Hepatic stellate cell (primary cell): ENCODE measurements around the gene ARAP1.

Experiments
- DNase-seq: peaks from one replicate; pipeline ENCODE4 v3.0.0; 2011; ENCODE audit warnings: low spot score

Gene ARAP1

DNA sequence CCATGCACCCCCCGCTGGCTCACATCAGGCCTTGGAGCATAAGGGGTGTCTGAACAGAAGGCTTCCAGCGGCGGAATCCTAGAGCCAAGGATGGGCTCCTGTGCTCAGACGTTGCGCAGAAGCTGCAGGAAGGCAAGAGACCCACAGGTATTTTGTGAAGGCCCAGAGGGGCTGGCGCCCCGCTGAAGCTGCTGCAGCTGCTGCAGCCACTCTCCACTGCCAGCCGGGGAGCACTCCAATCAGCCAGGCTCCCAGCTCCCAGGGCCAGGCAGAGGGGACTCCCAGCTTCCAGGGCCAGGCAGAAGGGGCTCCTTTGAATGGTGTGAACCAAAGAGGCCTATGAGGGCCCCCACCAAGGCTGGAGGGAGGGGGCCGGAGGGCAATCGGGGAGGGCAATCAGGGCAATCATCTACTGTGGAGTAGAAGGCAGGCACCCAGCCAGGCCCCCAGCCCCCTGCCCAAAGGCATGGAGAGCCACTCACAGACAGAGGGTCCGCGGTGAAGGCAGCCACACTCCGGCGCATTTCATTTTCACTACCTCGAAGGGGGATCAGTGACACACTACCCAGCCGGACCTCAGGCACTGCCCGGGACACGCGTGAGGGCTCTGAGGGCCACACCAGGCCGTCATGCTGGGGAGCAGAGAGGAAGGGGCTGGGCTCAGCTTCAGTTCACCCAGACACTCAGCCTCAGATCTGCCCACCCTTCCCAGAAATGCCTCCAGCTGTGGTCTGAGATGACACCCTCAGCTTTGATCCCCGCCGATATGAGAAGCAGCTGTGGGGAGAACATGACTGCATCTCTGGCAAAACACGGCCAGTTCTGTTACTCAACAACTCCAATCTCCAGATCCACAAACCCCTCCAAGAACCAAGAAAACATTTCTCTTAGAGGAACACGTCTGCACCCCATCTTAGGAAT, 66.4 kb downstream of the ARAP1 start:
- no peak for DNase-seq

DNA sequence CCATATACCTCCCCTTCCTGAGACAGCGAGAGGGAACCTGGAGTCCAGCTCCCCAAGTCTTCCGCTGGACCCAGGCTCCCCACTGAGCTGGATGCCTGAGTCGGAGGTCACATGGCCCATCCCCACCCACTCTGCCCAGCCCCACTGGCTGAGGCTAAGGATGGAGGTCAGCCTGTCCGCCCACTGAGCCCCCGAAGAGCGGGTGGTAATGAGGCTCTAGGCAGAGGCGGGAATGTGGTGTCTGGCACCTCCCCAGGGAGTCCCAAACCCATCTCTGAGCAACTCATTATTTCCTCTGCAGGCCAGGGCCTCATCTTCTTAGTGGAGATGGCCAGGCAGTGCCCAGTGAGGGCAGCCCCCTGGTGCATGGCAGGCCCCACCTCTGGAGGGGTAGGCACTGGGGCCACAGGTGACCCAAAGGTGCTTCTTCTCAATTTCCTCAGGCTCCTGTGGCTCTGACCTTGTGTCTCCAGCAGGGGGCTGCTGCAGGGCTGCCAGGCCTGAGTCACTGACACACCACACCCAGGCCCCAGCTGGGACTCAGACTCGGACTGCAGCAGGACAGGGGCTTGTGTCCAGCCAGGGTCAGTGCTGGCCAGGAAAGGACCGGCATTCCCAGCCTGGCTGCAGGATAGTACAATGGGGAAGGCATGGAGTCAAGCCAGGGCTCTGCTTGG, 67.8 kb downstream of the ARAP1 start:
- DNase-seq: peak; percentile 96

DNA sequence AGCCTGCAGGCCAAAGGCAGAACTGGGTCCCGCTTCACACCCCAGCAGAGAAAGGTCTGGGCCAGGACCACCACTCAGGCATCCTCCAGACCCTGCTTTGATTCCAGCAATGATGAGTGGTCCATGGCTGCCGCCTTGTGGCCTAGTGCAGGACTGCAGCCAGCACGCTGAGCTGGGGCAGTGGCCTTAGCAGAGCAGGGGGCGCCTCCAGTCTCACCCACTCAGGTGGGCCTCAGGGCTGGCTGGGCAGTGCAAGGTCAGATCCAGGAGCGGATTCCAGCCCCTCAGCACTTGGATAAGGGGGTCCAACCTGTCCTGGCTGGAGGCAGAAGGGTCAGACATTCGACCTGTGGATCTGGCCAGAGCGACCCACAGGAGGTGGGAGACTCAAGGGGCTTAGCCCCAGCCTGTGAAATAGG, 68.4 kb downstream of the ARAP1 start:
- peak; percentile 84 for DNase-seq

DNA sequence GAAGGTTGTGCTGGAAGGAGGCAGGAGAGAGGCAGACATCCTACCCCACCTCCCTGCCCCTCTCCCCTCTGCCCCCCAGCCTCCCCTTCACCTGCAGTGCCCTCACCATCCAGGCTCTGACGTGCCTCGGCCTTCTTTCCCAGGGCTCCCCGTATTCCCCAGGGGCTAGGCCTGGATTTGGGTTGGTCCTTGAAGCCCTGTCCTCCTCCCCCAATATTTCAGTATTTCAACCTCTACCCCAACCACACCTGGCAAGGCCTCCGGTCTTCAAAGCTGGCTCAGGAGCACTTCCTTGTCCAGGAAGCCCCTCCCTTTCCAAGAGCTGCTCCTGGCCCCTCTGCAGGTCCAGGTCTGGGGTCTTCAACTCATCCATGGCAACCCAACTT, 69.4 kb downstream of the ARAP1 start:
- DNase-seq: no peak

DNA sequence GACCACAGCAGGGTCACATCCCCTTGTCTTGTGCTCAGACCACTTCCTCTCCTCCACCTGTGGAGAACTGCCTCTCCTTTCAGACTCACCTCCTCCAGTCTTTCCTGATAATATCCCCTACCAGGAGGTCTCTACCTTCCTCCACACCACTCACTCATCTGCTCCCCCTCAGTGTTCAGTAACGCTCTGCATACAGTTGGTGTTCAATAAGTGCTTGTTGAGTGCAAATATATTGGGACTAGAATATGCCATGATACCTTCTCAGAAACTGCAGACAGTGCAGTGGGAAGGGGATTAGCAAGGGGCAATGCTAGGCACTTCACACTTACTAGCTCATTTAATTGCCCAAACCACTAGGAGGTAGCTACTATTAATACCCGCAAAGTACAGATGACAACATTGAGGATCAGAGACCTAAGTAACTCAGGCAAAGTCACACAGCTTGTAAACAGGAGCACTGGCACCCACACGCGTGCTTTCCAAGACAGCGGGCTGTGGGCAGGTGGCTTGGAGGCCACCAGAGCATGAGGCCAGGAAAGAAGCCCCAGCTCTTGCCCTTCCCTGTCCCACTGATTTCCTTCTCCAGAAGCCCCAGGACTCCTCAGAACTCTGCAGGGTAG, 69.9 kb downstream of the ARAP1 start:
- no peak for DNase-seq

DNA sequence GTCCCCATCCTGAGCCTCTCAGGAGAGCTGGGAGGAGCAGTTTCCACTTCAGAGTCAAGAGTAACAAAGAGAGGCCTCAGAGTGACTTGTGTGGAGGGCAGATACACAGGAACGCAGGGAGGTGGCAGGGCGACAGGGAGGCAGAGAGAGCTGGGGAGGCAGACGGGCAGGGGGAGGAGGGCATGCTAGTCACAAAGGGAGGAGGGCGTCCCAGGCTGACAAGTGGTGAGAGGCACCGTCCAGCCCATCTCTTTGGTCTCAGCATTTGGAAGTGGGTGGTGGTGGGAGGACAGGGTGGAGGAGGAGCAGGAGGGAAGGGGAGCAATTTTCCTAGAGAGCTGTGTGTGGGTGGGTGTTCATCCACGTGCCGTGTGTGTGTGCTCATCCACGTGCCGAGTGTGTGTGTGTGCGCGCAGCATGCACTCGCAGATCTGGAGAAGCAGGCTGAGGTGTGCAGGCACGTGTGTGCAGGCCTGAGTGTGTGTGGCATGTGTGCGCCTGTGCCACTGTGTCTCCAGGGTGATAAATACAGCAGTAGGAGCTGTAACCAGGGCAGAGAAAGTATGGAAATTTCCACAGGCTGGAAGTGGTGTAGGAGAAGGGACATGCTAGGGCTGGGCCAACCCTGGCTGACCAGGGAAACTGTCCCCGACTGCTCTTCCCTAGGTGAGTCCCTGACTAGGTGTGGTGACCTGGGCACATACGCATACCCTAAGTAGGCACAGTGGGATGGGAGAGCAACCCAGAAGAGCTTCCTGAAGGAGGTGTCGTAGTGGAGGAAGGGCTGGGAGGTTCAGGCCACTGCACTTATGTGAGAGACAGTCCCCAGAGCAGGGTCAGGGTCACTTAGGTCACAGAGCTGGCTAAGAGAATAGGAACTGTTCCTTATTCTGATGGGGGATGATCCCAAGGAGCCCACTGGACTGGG, 70.7 kb downstream of the ARAP1 start:
- no peak for DNase-seq

DNA sequence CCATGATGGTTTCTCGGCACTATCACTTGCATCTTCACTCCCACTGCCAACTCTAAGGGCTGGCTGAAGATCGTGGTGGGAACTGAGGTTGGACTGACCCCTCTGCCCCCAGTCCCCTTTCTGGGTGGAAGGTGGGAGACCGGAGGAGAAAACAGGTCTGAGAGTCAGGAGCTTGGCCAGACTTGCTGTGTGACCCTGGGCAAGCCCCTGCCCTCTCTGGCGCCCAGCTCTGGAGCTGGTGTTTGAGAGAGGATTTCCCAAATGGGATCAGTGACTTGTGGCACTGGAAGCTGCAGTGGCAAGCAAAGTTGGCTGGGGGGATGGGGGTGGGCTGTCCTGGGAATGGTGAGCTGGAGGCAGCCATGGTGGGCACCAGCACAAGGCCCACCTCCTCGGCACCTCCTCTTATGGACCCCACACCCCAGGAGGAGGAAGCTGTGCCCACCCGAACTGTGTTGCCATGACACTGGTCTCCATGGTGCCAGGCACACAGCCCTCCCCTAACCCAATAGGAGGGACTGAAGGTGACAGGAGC, 71.5 kb downstream of the ARAP1 start:
- DNase-seq: no peak

DNA sequence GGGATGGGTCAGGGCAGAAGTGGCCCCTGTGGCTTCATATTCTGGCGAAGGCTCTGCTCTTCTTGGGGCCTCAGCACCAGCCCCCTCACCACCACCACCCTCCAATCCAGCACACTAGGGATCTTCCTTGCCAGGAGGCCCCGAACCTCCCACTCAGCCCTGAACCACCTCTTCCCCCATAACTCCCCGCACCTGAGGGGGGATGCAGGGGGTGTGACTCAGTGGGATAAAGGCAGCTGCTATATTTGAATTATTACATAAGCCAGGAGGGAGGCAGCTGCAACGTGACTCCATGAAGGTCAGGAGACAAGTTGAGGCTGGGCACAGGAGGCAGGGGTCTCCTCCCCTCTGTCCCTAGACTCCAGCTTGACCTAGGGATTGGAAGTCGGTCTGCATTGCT, 72.3 kb downstream of the ARAP1 start:
- DNase-seq: no peak

DNA sequence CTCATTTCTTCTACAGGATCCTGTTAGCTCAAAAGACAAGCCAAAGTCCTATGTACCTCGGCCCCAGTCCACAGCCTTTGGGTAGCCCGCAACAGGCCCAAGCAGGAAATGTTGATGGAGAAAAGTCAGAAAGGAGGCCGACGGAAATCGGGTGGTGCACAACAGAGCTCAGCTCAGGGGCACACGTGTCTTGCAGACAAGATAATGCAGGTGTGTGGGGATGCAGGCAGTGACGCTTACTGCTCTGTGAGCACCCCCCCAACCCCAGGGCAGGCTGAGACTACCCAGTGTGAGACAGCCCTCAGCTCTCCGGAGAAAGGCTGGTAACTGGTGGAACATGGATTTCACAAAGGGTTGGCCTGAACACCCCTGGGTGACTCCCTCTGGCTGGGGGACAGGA, 73.7 kb downstream of the ARAP1 start:
- no peak for DNase-seq

DNA sequence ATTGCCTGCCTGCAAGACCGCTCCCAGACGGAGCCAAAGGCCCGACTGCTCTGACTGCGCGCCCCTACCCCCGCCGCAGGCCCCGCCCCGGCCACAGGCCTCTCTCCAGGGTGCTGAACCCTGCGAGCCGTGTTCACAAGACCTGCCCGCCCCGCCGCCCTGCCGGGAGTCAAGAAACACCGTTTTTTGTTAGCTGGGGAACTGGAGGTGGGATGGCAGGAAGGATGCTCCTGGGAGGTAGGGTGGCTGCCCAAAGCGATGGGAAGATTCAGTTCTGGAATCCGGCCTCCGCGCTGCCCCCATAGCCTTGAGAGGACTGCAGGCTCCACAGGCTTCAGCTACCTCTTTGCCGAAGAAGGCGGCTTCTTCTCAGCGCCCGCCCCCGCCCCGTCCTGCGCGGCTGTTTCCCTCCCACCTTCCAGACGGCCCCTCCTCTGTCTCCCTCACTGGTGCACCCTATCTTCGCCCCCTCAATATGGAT, 75.3 kb downstream of the ARAP1 start:
- DNase-seq: peak; percentile 63

DNA sequence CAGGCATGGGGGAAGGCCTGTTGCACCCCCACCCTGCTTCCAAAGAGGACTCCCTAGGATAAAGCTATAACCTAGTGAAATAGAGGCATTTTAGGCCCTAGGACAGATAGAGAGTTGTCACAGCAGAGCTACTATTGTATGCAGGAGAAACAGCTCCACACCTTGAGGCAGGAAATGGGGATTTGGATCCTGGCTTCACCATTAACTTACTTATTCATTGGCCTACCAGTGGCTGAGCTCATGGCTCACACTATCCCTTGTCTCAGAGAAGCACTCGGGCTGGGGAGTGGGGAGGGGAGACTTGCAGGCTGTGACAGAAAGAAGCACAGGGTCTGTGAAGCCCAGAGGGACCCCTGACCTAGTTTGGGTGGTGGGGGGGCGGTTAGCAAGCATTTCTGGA, 77.0 kb downstream of the ARAP1 start:
- no peak for DNase-seq

DNA sequence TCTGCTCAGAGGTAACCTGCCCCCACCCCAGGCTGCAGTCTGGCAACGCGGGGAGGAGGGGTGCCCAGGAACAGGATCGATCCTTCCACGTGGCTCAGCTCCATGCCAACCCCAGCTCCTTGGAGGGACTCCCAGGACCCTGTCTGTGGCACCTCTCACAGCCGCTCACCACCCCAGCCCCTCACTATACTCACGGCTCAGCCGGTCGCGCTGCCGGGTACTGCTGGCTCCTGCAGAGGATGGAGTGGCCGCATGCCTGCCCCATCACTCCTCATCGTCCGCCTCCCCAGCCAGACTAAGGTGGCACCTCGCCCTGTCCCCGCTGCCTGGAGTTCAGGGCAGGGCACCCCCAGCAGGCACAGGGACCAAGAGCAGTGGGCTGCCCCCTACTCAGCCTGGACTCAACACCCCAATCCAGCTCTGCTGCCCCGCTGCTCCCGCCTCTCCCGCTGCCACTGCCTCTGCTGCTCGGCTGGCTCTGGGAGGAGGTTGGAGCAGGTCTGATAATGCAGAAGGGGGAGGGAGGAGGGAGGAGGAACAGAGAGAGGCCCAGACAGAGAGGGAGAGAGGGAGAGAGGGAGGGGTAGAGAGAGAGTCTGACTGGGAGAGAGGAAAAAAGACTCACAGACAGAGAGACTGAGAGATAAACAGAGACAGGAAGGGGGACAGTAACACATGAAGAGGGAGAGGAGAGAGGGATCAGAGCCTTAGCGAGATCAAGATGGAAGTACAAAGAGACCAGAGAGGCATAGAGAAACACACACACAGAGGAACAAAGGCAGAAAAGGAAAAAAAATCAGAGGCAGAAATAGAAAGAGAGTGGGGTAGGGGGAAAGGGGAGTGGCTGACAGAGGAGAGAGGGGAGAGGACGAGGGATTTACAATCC, 78.0 kb downstream of the ARAP1 start, which contains the start of gene PDE2A:
TSS of gene PDE2A (minus strand) at position 480 of the 886 bp plus-strand sequence. CDS start at position 265, 215 bp downstream.
- no peak for DNase-seq

DNA sequence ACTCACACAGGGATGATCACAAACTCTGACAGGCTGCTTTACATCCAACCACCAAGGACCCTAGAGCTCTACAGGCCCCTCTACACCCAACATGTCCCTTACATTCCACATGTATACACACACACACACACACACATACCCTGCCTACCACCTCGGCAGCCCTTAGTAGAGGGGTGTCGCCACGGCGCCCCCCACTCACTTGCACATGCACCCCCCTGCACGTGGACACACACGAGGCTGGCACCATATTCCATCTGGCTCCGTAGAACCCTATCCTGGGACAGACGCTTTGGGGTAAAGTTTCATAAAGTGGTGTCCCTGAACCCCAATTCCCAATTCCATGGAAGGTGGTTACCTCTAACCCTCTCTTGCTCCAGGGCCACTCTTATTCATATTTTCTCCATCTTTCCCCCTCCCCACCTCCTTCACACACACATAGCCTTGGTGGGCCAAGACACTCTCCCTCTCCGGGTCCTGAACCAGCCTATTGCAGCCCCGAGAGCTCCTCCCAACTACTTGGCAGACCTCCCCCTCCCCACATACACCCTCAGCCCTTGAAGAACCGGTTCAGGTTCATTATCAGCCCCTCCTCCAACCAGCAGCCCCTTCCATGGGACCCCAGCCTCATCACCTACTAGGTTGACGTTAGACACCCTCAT, 78.8 kb downstream of the ARAP1 start:
- no peak for DNase-seq

DNA sequence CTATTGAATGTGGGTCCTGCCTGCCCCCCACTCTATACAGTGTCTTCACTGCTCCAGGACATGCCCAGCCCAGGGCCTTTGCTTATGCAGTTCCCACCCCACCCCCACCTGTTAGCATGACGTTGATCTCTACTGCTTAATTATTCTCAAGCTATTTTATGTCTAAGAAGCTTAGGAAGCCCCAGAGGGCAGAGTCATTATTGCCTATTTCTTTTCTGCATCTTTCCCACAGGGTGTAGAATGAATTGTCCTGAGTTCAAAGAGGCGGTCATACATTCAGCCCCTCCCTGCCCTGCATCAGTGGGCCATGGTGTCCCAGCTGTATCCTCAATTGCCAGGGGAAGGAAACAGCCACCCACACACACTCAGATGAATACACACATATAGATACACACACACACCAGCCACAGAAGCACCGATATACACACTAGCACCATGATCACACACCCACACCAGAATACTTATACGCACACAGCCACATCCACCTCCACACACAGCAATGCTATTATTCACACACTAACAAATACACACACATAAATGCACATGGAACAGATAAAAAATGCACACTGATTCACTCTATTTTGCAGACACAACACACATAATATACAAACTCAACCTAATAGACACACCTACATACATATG, 79.5 kb downstream of the ARAP1 start:
- DNase-seq: no peak

DNA sequence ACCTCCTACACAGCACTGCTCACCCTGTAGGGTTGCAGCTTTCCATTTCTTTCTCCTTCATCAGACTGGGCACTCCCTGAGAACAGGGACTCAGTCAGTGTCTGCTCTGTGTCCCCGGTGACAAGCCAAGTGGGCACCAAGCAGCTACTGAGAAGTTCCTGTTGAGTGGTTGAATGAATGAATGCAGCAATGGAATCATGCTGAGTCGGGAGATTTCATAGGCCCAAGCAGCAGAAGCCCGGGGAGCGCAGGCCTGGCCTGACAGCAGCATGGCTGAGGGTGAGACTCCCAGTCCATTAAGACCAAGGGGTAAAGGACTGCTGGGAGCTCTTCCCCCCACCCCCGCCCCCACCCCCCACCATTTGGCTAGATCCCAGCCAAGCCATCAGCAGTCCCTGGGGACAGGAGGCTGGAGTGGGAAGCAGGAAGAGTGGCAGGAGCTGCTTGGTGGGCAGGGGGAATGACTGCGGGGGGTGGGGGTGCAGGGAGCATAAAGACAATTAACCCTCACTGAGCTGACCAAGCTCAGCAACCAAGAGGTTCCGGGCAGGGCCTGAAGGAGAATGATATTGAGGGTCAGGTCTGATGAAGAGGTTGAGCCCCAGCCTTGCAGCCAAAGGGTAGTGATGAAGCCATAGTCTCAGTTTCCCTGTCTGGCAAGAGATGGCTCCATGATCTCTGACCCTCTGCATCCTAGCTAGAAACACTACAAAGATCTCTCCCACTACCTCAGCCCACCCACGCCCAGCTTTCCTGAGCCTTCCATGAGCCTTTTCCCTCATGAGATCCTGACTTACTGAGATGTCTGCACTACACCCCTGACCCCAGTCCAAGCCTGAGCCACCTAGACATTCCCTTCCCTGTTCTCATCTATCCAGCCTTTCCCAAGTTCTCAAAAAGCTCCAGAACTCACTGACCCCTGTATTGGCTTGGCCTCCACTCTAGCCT, 80.8 kb downstream of the ARAP1 start:
- DNase-seq: no peak

DNA sequence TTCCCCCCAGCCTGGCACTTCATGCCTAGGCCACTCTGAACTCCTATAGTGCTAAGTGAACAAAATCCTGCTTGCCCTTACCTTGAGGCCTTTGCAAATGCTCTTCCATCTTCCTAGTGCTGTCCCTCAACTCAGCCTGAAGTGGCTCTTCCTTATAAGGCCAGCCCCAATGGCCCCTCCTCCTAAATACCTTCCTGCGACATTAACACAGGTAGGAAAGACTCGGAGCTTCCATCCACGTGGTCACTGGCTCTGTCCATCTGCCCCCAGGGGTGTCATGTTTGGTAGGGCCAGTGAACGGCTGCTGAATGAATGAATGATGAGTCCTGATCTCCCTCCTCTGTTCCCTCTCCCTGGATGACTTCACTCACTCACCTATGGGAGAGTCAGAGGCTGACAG, 82.2 kb downstream of the ARAP1 start:
- DNase-seq: no peak

DNA sequence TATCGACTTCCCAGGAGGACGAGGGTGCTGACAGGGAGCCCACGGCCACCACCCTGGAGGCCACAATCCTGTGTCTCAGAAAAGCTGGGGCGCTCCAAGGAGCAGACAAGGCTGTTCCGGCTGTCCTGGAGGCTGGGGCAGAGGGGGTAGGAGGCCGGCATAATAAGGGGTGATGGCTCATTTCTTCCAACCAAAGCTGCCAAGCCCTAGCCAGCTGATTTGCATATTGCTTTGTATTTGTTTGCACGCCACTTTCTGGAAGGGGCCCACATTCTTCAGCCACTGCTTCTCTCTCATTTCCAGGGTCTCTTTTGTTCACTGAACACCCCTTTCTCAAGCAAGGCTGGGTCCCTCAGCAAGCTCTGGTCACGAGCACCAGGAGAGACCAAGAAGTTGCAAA, 82.7 kb downstream of the ARAP1 start:
- DNase-seq: no peak
